Stomach (tissue), 4 donors: ENCODE data around the gene DNAI4.

Source experiments
- EP300 ChIP-seq: sonication (generic); formaldehyde crosslinking; IDR thresholded peaks from one replicate; pipeline ENCODE4 v1.6.1; 2017; ENCODE audit warnings: antibody characterized with exemption
- TF ChIP-seq, protein P1 (sequence below), 7 experiments: fragments of 450-650 bp in 4 of 7; fragments of 200-600 bp in 3 of 7; sonication (generic) in 3 of 7; IDR thresholded peaks; one replicate each; pipeline ENCODE4 v1.5.1; 2016 to 2019; ENCODE audit warnings: antibody characterized with exemption in 7 of 7, control low read depth in 2 of 7, mild to moderate bottlenecking in 1 of 7

DNA sequence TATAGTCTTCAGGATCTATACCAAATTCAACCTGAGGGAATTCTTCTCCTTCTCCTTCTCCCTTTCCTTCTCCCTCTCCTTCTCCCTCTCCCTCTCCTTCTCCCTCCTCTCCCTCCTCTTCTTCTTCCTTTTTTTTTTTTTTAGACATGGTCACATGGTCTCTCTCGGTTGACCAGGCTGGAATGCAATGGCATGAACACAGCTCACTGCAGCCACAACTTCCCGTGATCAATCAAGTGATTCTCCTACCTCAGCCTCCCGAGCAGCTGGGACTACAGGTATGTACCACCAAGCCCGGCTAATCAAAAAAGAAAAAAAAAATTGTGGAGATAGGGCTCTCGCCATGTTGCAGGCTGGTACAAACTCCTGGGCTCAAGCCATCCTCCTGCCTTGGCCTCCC, 51.5 kb downstream of the DNAI4 start:
- TF ChIP-seq, protein P1, sequence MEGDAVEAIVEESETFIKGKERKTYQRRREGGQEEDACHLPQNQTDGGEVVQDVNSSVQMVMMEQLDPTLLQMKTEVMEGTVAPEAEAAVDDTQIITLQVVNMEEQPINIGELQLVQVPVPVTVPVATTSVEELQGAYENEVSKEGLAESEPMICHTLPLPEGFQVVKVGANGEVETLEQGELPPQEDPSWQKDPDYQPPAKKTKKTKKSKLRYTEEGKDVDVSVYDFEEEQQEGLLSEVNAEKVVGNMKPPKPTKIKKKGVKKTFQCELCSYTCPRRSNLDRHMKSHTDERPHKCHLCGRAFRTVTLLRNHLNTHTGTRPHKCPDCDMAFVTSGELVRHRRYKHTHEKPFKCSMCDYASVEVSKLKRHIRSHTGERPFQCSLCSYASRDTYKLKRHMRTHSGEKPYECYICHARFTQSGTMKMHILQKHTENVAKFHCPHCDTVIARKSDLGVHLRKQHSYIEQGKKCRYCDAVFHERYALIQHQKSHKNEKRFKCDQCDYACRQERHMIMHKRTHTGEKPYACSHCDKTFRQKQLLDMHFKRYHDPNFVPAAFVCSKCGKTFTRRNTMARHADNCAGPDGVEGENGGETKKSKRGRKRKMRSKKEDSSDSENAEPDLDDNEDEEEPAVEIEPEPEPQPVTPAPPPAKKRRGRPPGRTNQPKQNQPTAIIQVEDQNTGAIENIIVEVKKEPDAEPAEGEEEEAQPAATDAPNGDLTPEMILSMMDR (IDR thresholded peaks at IDR 0.05) = no peak
- no peak for TF ChIP-seq EP300
